ENCODE measurements around the gene KLHL36.

KLHL36 gene

DNA sequence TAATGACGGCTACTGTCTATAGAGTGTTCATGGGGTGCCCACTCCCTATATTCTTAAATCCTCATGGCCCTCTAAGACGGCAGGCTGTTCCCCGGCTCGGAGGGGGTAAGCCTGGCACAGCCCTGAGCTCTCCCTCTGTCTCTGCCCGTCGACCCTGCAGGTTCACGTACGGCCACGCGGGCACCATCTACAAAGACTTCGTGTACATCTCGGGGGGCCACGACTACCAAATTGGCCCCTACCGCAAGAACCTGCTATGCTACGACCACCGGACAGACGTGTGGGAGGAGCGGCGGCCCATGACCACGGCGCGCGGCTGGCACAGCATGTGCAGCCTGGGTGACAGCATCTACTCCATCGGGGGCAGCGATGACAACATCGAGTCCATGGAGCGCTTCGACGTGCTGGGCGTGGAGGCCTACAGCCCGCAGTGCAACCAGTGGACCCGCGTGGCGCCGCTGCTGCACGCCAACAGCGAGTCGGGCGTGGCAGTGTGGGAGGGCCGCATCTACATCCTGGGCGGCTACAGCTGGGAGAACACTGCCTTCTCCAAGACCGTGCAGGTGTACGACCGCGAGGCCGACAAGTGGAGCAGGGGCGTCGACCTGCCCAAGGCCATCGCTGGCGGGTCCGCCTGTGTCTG is 13.2 kb downstream of the KLHL36 start:
- TF ChIP-seq, protein P1, sequence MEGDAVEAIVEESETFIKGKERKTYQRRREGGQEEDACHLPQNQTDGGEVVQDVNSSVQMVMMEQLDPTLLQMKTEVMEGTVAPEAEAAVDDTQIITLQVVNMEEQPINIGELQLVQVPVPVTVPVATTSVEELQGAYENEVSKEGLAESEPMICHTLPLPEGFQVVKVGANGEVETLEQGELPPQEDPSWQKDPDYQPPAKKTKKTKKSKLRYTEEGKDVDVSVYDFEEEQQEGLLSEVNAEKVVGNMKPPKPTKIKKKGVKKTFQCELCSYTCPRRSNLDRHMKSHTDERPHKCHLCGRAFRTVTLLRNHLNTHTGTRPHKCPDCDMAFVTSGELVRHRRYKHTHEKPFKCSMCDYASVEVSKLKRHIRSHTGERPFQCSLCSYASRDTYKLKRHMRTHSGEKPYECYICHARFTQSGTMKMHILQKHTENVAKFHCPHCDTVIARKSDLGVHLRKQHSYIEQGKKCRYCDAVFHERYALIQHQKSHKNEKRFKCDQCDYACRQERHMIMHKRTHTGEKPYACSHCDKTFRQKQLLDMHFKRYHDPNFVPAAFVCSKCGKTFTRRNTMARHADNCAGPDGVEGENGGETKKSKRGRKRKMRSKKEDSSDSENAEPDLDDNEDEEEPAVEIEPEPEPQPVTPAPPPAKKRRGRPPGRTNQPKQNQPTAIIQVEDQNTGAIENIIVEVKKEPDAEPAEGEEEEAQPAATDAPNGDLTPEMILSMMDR (IDR thresholded peaks at IDR 0.05; ENCODE audit: low read depth, low read length) = no peak
- H3K9me3 ChIP-seq = no peaks in the 10 kb centered on the region
- H3K4me3 ChIP-seq (ENCODE audit: low read depth, low read length) = no peak overlapping the region
- H3K36me3 ChIP-seq = peaks cover 3% of the 10 kb centered on the region; the same call in 1 of the 2 replicates
- DNase-seq = no peak
- H3K4me1 ChIP-seq = no peaks in the 10 kb centered on the region
- H3K27me3 ChIP-seq = no peaks in the 10 kb centered on the region

DNA sequence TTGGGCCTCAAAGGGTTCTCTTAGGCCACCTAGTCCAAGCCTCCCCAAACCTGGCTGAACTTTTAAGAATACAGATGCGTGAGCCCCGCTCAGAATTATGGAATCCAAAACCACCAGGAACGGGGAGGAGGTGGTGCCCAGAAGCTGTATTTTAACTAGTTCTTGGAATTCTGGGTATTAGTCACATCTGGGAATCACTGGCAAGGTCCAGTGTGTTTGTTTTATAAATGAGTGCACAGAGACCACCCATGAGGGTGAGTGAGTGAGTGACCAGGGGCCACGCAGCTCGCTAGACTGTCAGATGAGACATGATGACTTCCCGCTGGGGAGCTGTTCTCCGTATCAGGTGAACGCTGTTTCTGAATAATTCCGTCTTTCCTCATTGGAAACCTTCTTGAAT is 14.2 kb downstream of the KLHL36 start:
- Histone ChIP-seq H3K27me3 (no peaks in the 10 kb centered on the region), H3K9me3 (no peaks in the 10 kb centered on the region), H3K4me1 (peaks cover 4% of the 10 kb centered on the region), H3K36me3 (no peaks in the 10 kb centered on the region), H3K4me3 (ENCODE audit: low read depth, low read length) (no peak overlapping the region)
- TF ChIP-seq, protein P1 (IDR thresholded peaks at IDR 0.05; ENCODE audit: low read depth, low read length) = no peak
- no peak for DNase-seq

DNA sequence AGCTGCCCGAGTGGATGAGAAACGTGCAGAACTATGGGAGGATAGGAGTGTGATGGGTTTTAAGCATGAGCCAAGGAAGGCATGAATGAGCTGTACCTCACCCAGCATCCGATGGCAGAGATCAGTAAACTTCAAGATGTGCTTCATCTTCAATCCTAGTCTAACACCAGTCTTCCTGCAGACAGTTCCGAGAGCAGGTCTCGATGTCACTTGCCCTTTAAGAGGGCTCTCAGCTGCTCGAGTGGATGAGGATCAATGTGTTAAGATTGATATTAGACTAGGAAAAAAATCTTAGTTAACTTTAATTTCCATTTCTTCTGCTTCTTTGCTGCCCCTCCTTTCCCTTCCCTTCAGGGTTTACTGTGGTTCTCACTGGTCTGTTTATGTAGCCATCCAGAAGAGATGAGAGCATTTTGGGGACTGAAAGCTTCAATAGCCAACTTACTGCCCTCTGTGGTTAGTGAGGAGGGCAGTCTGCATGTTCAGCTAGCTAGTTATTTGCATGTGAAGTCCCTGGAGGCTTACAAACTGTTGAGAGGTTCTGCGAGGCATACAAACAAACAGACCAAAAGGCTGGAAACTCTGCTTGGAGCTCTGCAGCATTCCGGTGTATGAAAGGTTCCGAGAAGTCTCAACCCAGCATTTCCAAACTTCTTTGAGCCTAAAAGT is 15.3 kb downstream of the KLHL36 start:
- TF ChIP-seq, protein P1 (IDR thresholded peaks at IDR 0.05; ENCODE audit: low read depth, low read length) = no peak

DNA sequence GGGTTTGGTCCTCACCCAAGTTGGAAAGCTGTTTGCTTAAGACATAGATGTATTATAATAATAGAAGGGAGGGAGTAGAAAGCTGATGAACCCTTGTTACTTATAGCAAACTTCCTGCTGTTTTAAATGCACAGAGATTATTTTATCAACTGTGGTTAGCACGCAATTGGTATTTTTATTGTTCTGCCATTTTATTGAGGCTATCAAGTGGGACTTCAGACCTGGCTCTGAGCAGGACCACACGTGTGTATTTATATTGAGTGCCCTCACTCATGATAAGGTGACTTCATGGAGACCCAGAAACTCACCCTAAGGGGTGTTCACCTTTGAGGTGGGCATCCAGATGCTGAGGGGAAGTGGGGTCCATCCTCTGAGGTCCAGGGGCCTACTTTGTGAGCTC is 17.0 kb downstream of the KLHL36 start:
- no peak for DNase-seq
- Histone ChIP-seq H3K4me3 (ENCODE audit: low read depth, low read length) (no peak overlapping the region), H3K36me3 (no peaks in the 10 kb centered on the region), H3K4me1 (peaks cover 8% of the 10 kb centered on the region), H3K27me3 (no peaks in the 10 kb centered on the region), H3K9me3 (no peaks in the 10 kb centered on the region)
- TF ChIP-seq, protein P1 (IDR thresholded peaks at IDR 0.05; ENCODE audit: low read depth, low read length) = no peak

More for the DNA sequence above, 15.3 kb downstream of the KLHL36 start:
- no peaks in the 10 kb centered on the region for H3K27me3 ChIP-seq
- DNase-seq = no peak
- H3K36me3 ChIP-seq = no peaks in the 10 kb centered on the region
- no peak overlapping the region for H3K4me3 ChIP-seq (ENCODE audit: low read depth, low read length)
- peaks cover 8% of the 10 kb centered on the region for H3K4me1 ChIP-seq
- H3K9me3 ChIP-seq = no peaks in the 10 kb centered on the region

DNA sequence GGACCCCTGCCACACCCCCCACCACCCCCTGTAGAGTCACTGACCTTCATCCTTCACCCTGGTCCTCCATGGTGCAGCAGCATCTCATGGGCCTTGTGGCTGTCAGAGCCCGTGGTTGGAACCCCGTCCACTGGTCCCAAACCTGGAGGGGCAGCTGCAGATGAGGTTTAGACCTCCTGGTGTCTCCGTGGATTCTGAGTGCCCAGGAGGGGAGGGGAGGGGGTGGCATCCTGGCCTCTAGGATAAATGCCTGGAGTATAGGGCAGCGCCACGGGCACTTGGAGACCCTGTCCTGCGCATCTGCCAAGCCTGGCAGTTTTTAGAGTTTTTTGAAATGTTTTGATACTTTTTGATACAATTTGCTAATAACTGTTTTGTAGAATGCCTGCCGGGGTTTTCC is 17.5 kb downstream of the KLHL36 start:
- peaks cover 8% of the 10 kb centered on the region for H3K4me1 ChIP-seq
- H3K36me3 ChIP-seq = no peaks in the 10 kb centered on the region
- TF ChIP-seq, protein P1 (IDR thresholded peaks at IDR 0.05; ENCODE audit: low read depth, low read length) = no peak

More for the DNA sequence above, 17.5 kb downstream of the KLHL36 start:
- H3K9me3 ChIP-seq = no peaks in the 10 kb centered on the region
- no peaks in the 10 kb centered on the region for H3K27me3 ChIP-seq
- H3K4me3 ChIP-seq (ENCODE audit: low read depth, low read length) = no peak overlapping the region
- DNase-seq = no peak
